ENCODE results near the gene DBR1.

DBR1 gene

GRCh38 chr3:138220788-138221187 is 46.1 kb upstream of the DBR1 start:
- H3K4me1 ChIP-seq (ENCODE audit: insufficient read depth, low read length), result no peaks in the 10 kb centered on the region
- H4K20me1 ChIP-seq (ENCODE audit: insufficient read depth, low read length), result peaks cover 27% of the 10 kb centered on the region; the same call in 1 of the 2 replicates
- no peak overlapping the region for H3K9ac ChIP-seq (ENCODE audit: low read depth, low read length)
- no peak for TF ChIP-seq EZH2 (IDR thresholded peaks at IDR 0.05; ENCODE audit: borderline replicate concordance, low read depth, low read length, severe bottlenecking)
- TF ChIP-seq CTCF (IDR thresholded peaks at IDR 0.05; ENCODE audit: borderline replicate concordance, extremely low read depth, low read length, poor library complexity, severe bottlenecking), result no peak
- no peak overlapping the region for H2AFZ ChIP-seq (ENCODE audit: low read depth, low read length)
- peaks cover 36% of the 10 kb centered on the region for H3K36me3 ChIP-seq (ENCODE audit: insufficient read depth, low read length)
- H3K79me2 ChIP-seq (ENCODE audit: insufficient read depth, low read length), result peaks cover 57% of the 10 kb centered on the region
- no peak overlapping the region for H3K4me3 ChIP-seq (ENCODE audit: low read depth in 1 of 2, low read length in 2 of 2)
- DNase-seq (no peak), ATAC-seq (ENCODE audit: insufficient read depth, low read depth) (no peak)
- no peak overlapping the region for H3K4me2 ChIP-seq (ENCODE audit: insufficient read depth, low read length)
- no peaks in the 10 kb centered on the region for H3K27me3 ChIP-seq (ENCODE audit: insufficient read depth, low read length, poor library complexity)
- no peaks in the 10 kb centered on the region for H3K9me3 ChIP-seq (ENCODE audit: insufficient read depth, low read length, severe bottlenecking)
- no peak overlapping the region for H3K27ac ChIP-seq (ENCODE audit: low read length)

GRCh38 chr3:138220242-138220641 is 45.5 kb upstream of the DBR1 start:
- no peaks in the 10 kb centered on the region for H3K9me3 ChIP-seq (ENCODE audit: insufficient read depth, low read length, severe bottlenecking)
- no peak for TF ChIP-seq CTCF (IDR thresholded peaks at IDR 0.05; ENCODE audit: borderline replicate concordance, extremely low read depth, low read length, poor library complexity, severe bottlenecking)
- TF ChIP-seq EZH2 (IDR thresholded peaks at IDR 0.05; ENCODE audit: borderline replicate concordance, low read depth, low read length, severe bottlenecking), result no peak
- H3K27ac ChIP-seq (ENCODE audit: low read length), result no peak overlapping the region
- DNase-seq (no peak), ATAC-seq (ENCODE audit: insufficient read depth, low read depth) (no peak)
- H3K9ac ChIP-seq (ENCODE audit: low read depth, low read length), result no peak overlapping the region
- H3K36me3 ChIP-seq (ENCODE audit: insufficient read depth, low read length), result peaks cover 31% of the 10 kb centered on the region
- H3K4me1 ChIP-seq (ENCODE audit: insufficient read depth, low read length), result no peaks in the 10 kb centered on the region
- no peaks in the 10 kb centered on the region for H3K27me3 ChIP-seq (ENCODE audit: insufficient read depth, low read length, poor library complexity)
- no peak overlapping the region for H3K4me3 ChIP-seq (ENCODE audit: low read depth in 1 of 2, low read length in 2 of 2)
- peaks cover 27% of the 10 kb centered on the region; the same call in 1 of the 2 replicates for H4K20me1 ChIP-seq (ENCODE audit: insufficient read depth, low read length)
- H3K4me2 ChIP-seq (ENCODE audit: insufficient read depth, low read length), result no peak overlapping the region
- H3K79me2 ChIP-seq (ENCODE audit: insufficient read depth, low read length), result peaks cover 60% of the 10 kb centered on the region
- no peak overlapping the region for H2AFZ ChIP-seq (ENCODE audit: low read depth, low read length)

GRCh38 chr3:138219255-138219654 is 44.5 kb upstream of the DBR1 start:
- Histone ChIP-seq H3K79me2 (ENCODE audit: insufficient read depth, low read length) (peaks cover 67% of the 10 kb centered on the region), H3K9ac (ENCODE audit: low read depth, low read length) (no peak overlapping the region), H4K20me1 (ENCODE audit: insufficient read depth, low read length) (peaks cover 27% of the 10 kb centered on the region; the same call in 1 of the 2 replicates)

More at GRCh38 chr3:138219255-138219654, 44.5 kb upstream of the DBR1 start:
- ATAC-seq (ENCODE audit: insufficient read depth, low read depth) (no peak), DNase-seq (no peak)
- no peaks in the 10 kb centered on the region for H3K9me3 ChIP-seq (ENCODE audit: insufficient read depth, low read length, severe bottlenecking)
- peaks cover 21% of the 10 kb centered on the region for H3K36me3 ChIP-seq (ENCODE audit: insufficient read depth, low read length)
- no peak overlapping the region for H3K4me2 ChIP-seq (ENCODE audit: insufficient read depth, low read length)
- no peak overlapping the region for H3K27ac ChIP-seq (ENCODE audit: low read length)
- H2AFZ ChIP-seq (ENCODE audit: low read depth, low read length), result no peak overlapping the region
- no peak for TF ChIP-seq CTCF (IDR thresholded peaks at IDR 0.05; ENCODE audit: borderline replicate concordance, extremely low read depth, low read length, poor library complexity, severe bottlenecking)
- H3K4me1 ChIP-seq (ENCODE audit: insufficient read depth, low read length), result no peaks in the 10 kb centered on the region
- H3K27me3 ChIP-seq (ENCODE audit: insufficient read depth, low read length, poor library complexity), result no peaks in the 10 kb centered on the region
- no peak overlapping the region for H3K4me3 ChIP-seq (ENCODE audit: low read depth in 1 of 2, low read length in 2 of 2)

All from DND-41 (cell line).